Erythroblast (primary cell): Measurements from ENCODE around the gene SCFD2.

Source experiments
- GATA1 ChIP-seq: IDR thresholded peaks from 2 replicates; pipeline ENCODE4 v1.6.1; 2011; ENCODE audit warnings: low read depth, mild to moderate bottlenecking, control low read depth, low read length, moderate library complexity
- POLR2A ChIP-seq: IDR thresholded peaks from 2 replicates; pipeline ENCODE4 v1.6.1; 2011; ENCODE audit warnings: mild to moderate bottlenecking, low read length

- no peak for TF ChIP-seq POLR2A
- no peak for TF ChIP-seq GATA1
Measured at GRCh38 chr4:52862639-52863161, 503.2 kb downstream of the SCFD2 start.
